Psoas muscle (tissue), 8 donors: Measurements from ENCODE around the gene EEF1A2. TPM values are rescaled to one million over a fixed set of nuclear protein-coding genes. Genes with fewer than 3 reads are reported as not detected.

Experiments used
- ATAC-seq, 4 donors: fragments of 200-7000 bp; cut with Tn5 transposase; one replicate each; pipeline ENCODE4 v1.9.1; 2020; ENCODE audit warnings: moderate library complexity in 3 of 4, mild to moderate bottlenecking in 2 of 4
- DNase-seq, 2 donors: peaks; one replicate each; pipeline ENCODE4 v3.0.0-alpha.2; 2020
- H3K27ac ChIP-seq: fragments of 200-600 bp; one replicate; pipeline ENCODE4 v1.8.0; 2022
- H3K27me3 ChIP-seq, 3 donors: fragments of 200-600 bp in 1 of 3; one replicate each; pipeline versions ENCODE4 v1.6.1 to v1.8.0; 2013 to 2022; ENCODE audit warnings: low read length in 2 of 3, mild to moderate bottlenecking in 2 of 3, moderate library complexity in 1 of 3; ENCODE audit not compliant: insufficient read depth in 3 of 3
- H3K36me3 ChIP-seq, 2 donors: fragments of 200-600 bp in 1 of 2; one replicate each; pipeline versions ENCODE4 v1.6.1 to v1.8.0; 2013 to 2022; ENCODE audit warnings: low read depth in 1 of 2, mild to moderate bottlenecking in 1 of 2, moderate library complexity in 1 of 2; ENCODE audit not compliant: insufficient read depth in 1 of 2
- H3K4me1 ChIP-seq: fragments of 200-600 bp; one replicate; pipeline ENCODE4 v1.8.0; 2022
- H3K4me3 ChIP-seq: fragments of 200-600 bp; one replicate; pipeline ENCODE4 v1.8.0; 2022; ENCODE audit warnings: mild to moderate bottlenecking
- H3K9me3 ChIP-seq: fragments of 200-600 bp; one replicate; pipeline ENCODE4 v1.8.0; 2022
- CTCF ChIP-seq: fragments of 200-600 bp; IDR thresholded peaks from one replicate; pipeline ENCODE4 v1.8.0; 2022; ENCODE audit warnings: antibody characterized with exemption
- WGBS, 3 donors: extraction: QIAGEN DNeasy Blood & Tissue Kit; methylation state at CpG; one replicate each; pipeline versions ENCODE4 v1.1.6 to v1.1.7; 2013; 5-methylcytosine and 5-hydroxymethylcytosine counted together
- intact Hi-C, 2 donors: fragments of 100-400 bp; cut with DNase I; formaldehyde crosslinking; loops; one replicate each; pipeline versions ENCODE4 v1.11.0 to v1.14.2; 2022
- polyA plus RNA-seq, 3 donors: library from polyadenylated mRNA; stranded (reverse); fragments of 200-250 nt; gene quantifications; one replicate each; pipeline ENCODE4 v1.2.3, GENCODE V29; 2013
- total RNA-seq, 4 donors: library from RNA; stranded (reverse); fragmentation: NEBNext Ultra II Directional in 2 of 4; extraction: Animal tissue kit (Norgen Biotek cat#: 25700) in 2 of 4; gene quantifications; one replicate each; pipeline versions ENCODE4 v1.2.1 to v1.2.4, GENCODE V29; 2021 to 2023
- donor health status: healthy with polysubstance abuse.
- donor health status: DM: no; HTN: no; CAD: no; lungs with moderate emphysema.
- donor health status: Bipolar disorder and iron deficiency.
- donor health status: healthy.
- donor health status: DM: yes; HTN: yes; CAD: no.
- donor health status: DM: no; HTN: no; CAD: no.
- donor health status: DM: no; HTN: no; CAD: no.
- donor health status: DM: yes; HTN: yes; CAD: no.

EEF1A2 gene
- total and polyA plus RNA-seq, 7 donors = 952 to 2,126 (median 1,898) TPM

GRCh38 chr20:63463400-63464288 lies 35.2 kb downstream of the EEF1A2 start:
- intact Hi-C loops = no loop called here
- no peak overlapping the region for H3K27ac ChIP-seq
- peaks cover 0 to 81% (median 9%) of the 10 kb centered on the region in 3 donors for H3K27me3 ChIP-seq
- no peaks in the 10 kb centered on the region for H3K36me3 ChIP-seq
- no peak overlapping the region for H3K4me3 ChIP-seq
- H3K4me1 ChIP-seq = no peaks in the 10 kb centered on the region
- TF ChIP-seq CTCF = no peak
- WGBS, 3 donors = 48 to 55% (median 49%) methylated on average over 21 to 22 of the region's 22 CpGs
- no peak for DNase-seq
- no peaks in the 10 kb centered on the region for H3K9me3 ChIP-seq
- no peak for ATAC-seq

GRCh38 chr20:63462244-63462643 lies 36.6 kb downstream of the EEF1A2 start:
- WGBS, 3 donors = 52 to 61% (median 60%) methylated on average over 2 of the region's 2 CpGs
- H3K27me3 ChIP-seq = peaks cover 0 to 83% (median 15%) of the 10 kb centered on the region in 3 donors

GRCh38 chr20:63461104-63461763 lies 37.6 kb downstream of the EEF1A2 start:
- no peaks in the 10 kb centered on the region for H3K9me3 ChIP-seq
- H3K4me3 ChIP-seq = no peak overlapping the region
- 28 to 33% (median 31%) methylated on average over 22 of the region's 22 CpGs for WGBS, 3 donors
- H3K4me1 ChIP-seq = no peaks in the 10 kb centered on the region
- intact Hi-C loops = no loop called here
- peaks cover 0 to 83% (median 18%) of the 10 kb centered on the region in 3 donors for H3K27me3 ChIP-seq
- no peak for TF ChIP-seq CTCF
- no peak overlapping the region for H3K27ac ChIP-seq
- H3K36me3 ChIP-seq = no peaks in the 10 kb centered on the region
- ATAC-seq (no peak), DNase-seq (no peak)

More at GRCh38 chr20:63462244-63462643, 36.6 kb downstream of the EEF1A2 start:
- Histone ChIP-seq H3K36me3 (no peaks in the 10 kb centered on the region), H3K4me3 (no peak overlapping the region), H3K27ac (no peak overlapping the region), H3K4me1 (no peaks in the 10 kb centered on the region), H3K9me3 (no peaks in the 10 kb centered on the region)
- ATAC-seq = no peak
- TF ChIP-seq CTCF = no peak
- no peak for DNase-seq
- intact Hi-C loops = no loop called here

GRCh38 chr20:63459070-63459380 lies 39.9 kb downstream of the EEF1A2 start:
- Histone ChIP-seq H3K27ac (no peak overlapping the region), H3K4me3 (no peak overlapping the region), H3K36me3 (no peaks in the 10 kb centered on the region), H3K9me3 (no peaks in the 10 kb centered on the region), H3K4me1 (no peaks in the 10 kb centered on the region), H3K27me3 (peaks cover 0 to 85% (median 23%) of the 10 kb centered on the region in 3 donors)
- no peak for TF ChIP-seq CTCF
- WGBS, 3 donors = 72 to 83% (median 74%) methylated on average over 17 of the region's 17 CpGs
- intact Hi-C loops = no loop called here
- no peak for DNase-seq
- ATAC-seq = no peak
